Measurements from ENCODE around the gene ACOX3.

Gene ACOX3

DNA sequence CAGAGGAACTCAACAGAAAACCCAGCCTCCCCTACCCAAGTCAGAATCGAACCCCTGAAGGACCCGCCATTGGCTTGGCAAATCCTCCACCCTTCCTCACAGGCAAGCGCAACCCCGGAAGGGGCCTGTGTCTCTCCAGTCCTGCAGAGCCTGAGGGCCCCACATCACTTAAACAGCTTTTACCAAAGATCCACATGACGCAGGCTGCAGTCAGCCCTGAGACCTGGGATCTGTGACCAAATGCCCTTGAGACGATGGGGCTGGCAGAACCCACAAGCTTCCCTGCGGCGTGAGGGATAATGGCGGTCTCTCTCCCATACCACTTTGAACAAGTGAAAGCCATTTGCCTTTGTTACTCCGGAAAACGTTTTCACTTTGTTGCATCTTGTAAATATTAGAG is 54.9 kb downstream of the ACOX3 start:
- FAIRE-seq, result no peak

DNA sequence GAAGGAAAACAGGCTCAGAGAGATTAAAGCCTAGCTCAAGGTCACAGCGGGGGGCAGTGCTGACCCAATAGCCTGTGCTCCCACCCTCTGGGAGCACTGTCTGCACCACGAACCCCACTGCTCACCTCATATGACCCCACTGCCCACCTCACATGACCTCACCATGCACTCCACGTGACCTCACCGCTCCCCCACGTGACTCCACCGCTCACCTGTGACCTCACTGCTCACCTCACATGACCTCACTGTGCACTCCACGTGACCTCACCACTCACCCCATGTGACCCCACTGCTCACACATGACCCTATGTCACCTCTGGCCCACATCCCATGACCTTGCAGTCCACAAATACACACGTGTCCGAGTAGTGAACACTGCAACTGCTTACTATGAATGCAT is 55.4 kb downstream of the ACOX3 start:
- no peak for FAIRE-seq

DNA sequence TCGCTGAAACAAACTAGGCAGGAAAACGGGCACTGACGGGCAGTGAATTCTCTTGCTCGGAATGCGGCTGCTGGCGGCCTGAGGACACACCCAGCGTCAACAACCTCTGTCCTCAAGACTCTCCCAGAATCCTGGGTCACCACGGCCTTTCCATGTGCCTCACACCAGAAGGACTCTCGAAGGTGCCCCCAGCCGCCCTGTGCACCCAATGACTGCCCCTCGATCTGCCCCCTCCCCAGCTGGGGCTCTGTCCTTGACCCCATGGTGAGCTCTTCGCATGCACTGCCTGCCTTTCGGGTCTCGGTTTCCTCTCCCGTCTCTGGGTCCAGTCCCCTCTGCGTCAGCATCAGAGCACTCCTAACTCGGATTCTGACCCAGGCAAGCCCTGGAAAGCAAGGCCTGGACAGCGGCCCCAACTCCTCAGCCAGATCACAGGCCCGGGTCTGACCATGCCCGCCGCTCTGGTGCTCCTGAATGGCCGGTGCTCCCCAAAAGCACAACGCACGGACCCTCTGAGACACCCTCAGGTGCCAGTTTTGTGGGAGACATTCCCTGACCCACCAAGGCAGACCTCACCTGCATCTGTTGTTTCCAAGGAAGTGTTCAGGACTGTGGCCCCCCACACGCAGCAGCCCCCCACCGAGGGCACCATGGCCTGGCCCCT is 56.0 kb downstream of the ACOX3 start:
- no peak for FAIRE-seq

DNA sequence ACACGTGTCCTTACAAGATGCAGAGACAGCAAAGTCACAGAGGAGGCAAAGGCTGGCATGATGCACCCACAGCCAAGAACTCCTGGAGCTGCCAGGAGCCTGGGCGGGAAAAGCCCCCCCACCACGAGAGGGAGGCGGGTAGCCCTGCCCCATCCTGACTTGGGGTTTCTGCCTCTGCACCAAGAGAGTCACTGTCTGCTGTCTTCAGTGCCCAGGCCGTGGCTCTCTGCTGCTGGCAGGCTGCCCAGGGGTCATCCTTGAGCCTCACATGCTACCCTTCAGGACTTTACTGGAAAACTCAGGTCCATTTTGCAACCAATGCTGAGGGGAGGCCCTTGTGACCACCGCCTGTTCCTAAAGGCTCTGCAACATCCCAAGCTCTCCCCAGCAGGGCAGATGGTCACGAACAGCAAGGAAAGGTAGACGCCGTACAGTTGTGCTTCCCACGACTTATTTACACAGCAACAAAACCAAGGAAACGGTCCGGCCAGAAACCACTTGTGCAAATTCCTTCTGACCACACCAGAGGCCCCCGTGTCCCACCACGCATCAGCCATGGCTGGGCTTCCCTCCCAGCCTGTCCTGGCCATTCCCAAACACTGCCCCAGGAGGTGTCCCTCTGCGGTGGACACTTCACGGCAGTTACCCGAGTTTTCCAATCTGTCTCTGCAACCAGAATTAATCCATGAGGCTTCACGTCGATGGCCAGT is 56.9 kb downstream of the ACOX3 start:
- no peak for FAIRE-seq

DNA sequence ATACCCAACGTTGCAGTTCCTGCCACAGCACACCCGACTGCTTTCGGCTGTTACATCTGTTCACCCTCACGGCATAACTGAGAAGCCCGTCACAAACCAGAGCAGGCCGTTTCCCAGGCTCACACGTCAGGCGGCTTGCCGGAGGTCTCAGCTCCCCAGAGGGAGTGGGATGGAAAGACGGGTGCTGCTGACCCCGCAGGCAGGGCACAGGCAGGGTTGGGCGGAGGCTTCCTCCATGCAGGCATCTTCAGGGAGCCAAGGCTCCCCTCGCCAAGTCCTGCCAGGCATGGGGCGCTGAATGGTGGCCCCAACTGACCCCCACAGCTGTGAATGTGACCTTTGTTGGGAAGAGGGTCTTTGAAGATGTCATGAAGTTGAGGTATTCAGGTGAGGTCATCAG is 57.5 kb downstream of the ACOX3 start:
- no peak for FAIRE-seq

DNA sequence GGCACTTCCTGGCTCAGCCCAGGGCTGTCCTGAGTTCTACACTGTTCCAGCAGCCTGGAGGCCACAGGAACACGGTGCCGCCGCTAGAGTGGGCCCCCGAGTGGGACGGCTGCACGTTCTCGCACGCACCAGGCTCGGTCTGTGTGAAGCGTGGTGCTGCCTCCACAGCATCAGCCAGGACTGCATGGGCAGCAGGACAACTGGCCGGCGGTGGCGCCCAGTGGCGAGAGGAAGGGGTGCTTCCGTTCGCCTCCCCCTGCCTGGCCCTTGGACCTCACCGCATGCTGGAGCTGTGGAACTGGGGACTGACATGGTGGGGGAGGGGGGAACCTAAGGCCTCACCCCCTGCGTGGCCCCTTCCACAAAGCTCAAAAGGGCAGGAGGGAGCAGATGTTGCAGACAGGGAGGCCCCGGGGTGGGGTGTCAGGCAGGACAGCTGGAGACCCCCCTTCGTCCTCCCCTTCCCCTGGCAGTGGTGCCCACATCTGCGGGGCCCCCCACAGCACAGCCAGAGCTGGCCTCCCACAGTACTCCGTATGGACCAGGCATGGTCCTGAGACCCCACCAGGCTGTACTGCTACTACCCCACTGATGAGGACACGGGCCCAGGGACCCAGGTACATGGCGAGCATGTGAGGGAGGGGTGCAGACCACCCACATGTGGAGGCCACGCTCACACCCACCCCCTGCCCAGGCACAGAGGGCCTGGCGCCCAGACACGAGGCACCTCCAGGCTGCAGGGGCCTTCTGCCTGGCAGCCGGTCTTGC is 58.5 kb downstream of the ACOX3 start:
- FAIRE-seq, result no peak

DNA sequence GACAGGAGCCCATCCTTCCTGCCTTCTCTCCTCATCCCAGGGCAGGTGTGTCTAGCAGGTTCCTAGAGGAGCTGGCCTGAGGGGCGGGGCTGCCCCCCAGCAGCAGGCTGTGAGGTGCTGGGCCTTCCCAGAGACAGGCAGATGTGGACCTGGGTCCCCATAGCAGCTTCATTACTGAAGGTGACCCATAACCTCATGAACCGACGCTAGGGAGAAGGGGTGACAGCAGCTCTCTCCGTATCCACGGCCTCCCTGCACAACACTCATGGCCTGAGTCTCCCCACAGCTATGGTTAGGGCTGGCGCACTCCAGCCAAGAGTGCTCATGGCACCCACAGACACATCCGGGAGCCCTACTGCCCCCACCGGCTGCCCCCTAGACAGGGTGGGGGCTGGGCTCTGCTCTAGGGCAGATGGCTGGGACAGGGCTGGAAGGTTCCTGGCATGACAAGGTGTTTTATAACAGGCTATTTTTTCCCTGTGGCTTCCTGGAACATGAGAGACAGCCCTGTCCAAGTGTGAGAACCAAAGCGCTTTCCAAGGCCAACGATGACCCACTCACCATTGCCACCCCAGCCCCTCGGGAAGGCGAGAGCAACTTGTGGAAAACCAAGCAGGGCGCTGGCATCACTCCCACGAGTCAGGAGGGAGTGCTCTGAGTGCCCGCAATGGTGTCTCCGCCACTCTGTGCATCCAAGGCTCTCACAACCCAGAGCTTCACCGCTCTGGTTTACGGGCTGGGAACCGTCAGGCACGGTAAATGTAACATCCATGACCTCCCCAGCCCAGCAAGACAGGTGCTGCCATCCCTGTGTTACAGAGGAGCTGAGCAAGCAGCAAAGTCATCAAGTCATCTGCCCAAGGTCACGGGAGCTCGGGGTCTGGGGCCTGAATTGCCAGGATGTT is 59.8 kb downstream of the ACOX3 start:
- no peak for FAIRE-seq

DNA sequence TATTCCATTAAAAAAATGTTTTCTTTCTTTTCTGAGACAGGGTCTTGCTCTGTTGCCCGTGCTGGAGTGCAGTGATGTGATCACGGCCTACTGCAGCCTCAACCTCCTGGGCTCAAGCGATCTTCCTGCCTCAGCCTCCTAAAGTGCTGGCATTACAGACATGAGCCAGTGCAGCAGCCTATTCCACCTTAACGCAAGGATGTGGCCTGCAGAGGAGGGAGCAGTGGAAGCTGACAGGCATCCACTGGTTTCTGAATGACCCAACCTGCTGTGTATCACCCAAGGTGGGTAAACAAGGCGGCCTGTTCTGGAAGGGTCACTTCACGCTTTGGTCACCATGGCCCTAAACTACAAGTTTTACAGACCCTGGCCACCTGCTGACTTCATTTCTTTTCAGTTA is 60.8 kb downstream of the ACOX3 start:
- no peak for FAIRE-seq

DNA sequence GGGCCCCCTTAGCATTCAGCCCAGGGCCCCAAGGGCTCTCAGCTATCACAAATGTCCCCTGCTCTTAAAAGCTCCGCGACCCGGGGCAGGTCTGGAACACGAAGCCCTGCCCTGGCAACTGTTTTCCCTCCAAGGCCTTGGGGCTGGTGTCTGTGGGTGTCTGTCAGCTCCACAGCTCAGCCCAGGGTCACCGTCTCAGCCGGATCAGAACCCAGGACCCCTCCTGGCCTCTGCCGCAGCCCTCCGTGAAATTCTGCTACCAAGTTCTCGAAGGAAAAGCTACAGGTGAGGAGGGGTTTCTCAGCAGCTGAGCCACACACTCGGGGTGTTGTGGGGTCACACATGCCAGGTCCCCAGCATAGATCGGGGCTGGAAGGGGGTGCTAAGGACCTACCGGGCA is 61.2 kb downstream of the ACOX3 start:
- FAIRE-seq, result no peak

DNA sequence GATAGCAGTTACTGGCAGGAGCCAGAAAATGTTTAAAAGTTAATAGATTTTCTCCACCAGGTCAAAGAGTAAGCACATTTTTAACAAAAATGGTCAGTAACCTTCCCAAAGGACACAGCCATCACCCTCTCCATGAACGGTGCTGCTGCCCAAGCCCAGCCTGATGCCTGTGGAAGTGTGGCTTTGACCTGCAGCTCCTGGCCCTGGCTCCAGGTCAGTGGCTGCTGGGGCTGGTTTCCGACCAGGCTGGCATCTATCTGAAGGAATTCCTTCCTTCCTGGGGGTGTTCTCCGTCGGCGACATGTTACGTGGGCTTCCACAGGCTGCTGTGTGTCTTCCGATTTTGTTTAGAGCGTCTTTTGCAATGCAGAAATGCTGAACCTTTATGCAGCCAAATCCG is 61.7 kb downstream of the ACOX3 start:
- FAIRE-seq, result no peak

DNA sequence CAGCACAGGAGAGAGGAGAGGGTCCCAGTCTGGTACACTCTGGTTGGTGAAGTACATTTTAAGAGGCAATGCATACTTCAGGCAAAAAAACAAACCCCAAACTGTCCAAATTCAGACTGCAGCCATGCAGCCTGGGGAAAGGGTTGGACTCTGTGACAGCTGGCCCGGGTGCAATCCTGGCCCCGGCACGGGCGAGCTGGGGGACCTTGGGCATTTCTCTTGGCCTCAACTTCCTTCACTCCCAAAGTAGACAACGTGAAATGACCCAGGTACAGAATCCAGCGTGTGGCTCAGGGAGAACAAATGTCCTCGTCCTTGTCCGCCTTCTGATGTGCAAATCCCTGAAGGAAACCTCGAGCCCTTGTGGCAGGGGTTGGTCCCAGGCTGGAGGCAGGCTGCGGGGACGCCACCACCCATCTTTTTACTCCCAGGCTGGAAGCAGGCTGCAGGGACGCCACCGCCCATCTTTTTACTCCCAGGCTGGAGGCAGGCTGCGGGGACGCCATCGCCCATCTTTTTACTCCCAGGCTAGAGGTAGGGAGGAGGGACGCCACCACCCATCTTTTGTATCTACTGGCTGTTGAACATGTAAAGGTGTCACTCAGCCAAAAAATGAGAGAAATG is 62.3 kb downstream of the ACOX3 start:
- FAIRE-seq, result no peak

DNA sequence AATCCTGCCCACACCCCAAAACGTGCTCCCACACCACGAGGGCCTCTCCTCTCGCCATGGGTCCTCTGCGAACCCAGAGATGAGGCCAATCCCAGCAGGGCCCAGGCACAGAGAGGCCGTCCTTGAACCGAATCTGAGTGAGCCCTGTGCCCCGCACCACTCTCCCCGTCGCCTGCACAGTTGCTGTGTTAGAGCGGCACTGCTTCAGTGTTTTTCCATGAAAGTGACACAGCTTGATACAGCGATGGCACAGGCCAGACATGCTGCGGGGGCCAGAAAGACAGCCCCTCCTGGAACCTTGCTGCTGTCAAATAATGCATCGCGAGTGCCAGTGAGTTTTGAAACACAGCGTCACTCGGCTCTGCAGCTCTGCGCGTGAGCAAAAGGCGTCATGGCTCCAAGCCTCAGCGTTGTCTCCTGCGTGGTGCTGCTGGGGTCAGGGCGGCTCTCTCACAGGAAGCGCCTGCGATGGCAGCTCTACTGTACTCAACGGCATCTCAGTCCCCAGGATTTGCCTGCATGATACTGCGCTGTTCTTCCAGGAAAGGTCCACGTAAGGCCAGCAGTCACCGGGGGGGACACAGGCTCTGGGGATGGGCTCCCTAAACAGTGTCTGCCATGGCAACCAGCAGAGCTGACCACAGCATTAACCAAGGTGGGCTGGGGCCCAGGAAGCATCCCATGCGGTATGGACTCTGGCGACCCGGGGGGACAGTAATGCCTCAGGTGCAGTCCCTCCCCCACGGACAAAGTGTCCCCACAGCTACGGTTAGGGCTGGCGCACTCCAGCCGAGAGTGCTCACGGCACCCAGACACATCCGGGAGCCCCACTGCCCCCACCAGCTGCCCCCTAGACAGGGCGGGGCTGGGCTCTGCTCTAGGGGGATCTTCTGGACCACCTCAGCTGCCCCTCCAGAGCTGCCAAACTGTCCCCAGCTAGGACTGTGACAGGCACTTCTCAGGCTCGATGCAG is 63.1 kb downstream of the ACOX3 start:
- no peak for FAIRE-seq

DNA sequence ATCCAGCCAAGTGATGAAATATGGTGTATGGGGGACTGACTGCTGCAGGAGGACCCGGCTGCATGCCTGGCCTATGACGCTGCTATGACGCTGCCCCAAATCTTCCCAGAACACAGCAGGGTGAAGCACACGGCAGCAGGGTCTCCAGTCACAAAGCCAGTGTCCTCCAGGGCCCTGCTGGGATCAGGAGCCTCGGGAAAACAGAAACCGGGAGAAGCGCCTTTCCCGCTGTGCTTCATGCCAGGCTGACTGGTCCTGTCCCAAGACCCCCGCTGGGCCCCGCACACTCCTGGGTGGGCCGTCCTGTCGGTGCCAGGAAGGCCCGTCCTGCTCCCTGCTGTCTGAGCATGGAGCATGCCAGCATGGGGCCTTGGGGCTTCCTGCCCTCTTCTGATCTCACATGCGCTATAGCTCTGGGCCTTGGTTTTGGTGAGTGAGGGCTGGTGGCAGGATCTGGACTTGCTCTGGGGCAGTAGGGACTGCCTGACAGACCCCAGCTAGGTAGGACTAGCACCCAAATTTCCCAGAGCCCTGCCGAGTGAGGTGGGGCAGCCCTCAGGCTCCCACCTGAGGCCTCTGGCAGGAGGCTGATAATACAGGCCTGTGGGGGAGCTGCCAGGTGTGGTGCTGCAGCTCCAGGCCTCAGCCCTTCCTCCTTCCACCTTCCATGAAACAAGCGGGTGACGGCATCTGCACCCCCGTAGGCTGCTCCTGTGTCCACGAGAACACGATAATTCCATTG is 64.0 kb downstream of the ACOX3 start:
- no peak for FAIRE-seq

DNA sequence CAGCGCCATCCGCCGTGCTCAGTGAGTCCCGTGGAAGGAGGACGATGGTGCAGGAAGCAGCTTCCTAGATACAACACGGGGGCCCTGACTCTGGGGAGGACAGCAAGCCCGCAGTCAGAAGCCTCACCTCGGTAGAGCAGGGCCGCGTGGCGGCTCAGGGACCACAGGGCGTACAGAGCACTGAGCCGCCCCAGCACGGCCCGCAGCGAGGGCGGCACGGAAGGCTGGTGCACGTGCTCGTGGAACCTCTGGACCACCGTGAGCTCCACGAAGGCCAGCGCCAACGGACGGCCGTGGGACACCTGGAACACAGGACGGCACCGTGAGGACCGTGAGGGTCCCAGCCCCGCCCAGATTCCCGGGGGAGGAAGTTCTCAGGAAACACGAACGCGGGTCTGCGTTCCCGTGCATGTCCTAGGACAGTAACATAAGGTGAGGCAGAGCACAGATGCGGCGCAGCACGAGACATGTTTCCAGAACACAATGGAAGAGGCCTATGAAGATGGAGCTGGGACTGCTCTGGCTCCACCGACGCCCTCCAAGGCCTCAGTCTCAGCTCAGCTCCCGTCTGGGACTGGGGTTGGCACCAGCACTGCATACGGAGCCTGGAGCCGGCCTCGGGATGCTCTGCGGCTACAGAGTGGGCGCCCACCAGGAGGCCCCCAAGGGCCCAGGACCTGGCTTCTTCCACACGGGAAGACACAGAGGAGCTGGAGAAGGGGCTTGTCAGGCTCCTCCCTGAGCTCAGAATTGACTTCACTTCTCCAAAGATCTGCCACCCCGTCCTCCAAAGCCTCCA is 65.5 kb downstream of the ACOX3 start:
- FAIRE-seq, result no peak

DNA sequence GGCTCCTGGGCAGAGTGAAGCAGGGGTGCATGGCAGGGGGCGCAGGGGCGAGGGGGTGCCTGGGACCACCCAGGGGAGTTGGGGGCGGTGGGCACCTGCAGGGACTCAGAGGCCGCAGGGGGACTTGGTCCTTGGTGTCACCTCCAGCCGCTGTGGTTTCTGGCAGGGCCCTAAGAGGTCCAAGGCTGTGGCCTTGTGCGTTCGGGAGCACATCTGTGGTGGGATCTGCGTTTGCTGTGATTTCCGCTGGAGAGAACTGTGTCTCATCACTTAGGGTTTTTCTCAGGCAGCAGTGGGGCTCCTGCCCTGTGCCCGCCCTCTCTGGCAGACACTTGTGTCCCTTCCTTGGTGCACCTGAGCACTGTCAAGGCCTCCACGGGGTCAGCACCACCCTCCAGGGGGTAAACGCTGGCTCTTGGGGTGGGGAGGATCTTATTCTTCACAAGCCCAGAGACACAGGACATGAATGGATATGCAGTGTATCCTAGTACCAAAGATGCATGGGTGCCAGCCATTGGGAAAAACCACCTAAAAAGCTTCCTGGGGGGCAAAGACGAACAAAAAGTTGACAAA is 66.5 kb downstream of the ACOX3 start:
- FAIRE-seq, result no peak

DNA sequence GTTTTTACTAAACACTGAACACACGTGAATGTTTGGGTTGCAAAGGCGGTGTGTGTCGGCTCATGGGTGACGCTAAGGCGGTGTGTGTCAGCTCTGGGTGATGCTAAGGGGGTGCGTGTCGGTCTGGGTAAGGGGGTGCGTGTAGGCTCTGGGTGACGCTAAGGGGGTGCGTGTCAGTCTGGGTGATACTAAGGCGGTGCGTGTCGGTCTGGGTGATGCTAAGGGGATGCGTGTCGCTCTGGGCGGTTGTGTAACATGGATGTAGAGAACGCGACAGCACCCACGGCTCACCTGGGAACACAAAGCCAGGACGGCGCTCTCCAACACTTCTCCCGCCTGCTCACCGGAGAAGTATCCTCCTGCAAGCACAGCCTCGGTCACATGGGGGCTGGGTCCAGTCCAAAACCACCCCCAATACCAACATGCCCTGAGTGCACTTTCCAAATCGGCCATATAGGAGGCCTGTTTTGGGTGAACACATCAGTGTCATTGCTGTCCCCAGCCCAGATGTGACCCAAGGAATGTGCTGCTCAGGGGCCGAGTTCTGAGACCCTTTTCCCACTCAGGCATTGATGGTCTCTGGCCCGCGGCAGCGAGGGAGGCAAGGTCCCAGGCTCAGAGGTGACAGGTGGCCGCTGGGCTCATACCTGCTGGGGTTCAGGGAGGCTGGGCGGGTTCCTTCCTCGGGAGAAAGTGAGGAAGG is 67.1 kb downstream of the ACOX3 start:
- FAIRE-seq, result no peak

DNA sequence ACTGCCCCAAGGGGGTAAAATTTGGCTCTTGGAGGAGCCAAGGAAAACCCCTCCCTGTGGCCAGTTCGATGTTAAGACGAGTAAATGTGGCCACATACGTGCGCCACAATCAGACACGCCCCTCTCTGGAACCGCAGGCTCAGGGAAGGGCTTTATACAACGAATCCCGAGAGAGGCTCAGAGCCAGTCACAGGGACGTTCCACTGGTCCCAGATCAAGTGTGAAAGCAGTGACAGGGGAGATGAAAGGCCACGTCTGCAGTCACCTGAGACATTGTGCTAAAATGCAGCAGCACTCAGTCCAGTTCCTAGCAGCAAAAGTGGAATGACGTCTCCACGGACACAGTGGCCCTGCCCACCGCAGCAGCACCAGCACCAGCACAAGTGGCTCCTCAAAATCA is 68.0 kb downstream of the ACOX3 start:
- no peak for FAIRE-seq

DNA sequence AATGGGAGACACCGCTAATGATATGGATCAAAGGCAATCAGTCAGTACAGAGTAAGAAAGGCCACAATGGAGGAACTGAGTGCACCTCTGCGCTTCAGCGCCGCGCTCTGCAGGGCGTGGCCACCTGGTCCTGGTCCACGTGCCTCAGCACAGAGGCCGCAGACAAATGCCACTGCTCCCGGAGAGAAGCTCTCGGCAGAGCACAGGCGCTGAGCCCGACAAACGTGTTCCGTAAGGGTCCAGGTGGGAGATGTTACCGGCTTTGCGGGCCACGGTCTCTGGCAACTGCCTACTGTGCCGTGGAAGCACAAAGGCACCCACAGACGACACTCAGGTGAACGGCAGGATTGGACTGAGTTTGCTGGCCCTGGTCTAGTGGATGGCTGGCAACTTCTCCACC is 68.9 kb downstream of the ACOX3 start:
- no peak for FAIRE-seq

Data from endometrium (tissue), 2 donors.